Fibroblast of pulmonary artery (primary cell): Measurements from ENCODE around the gene NAA20.

Source experiments
- DNase-seq: peaks from one replicate; pipeline ENCODE4 v3.0.0-alpha.2; 2010; ENCODE audit warnings: low read depth
- H3K4me3 ChIP-seq: replicated peaks from 2 replicates; pipeline ENCODE4 v1.5.1; 2011; ENCODE audit warnings: low read depth, mild to moderate bottlenecking, control low read depth, low read length, moderate library complexity
- TF ChIP-seq, protein P1 (sequence below): IDR thresholded peaks from 2 replicates; pipeline ENCODE4 v1.5.1; 2011; ENCODE audit warnings: mild to moderate bottlenecking, control low read depth, low read length, inconsistent platforms; ENCODE audit errors: missing control alignments

Gene NAA20

DNA sequence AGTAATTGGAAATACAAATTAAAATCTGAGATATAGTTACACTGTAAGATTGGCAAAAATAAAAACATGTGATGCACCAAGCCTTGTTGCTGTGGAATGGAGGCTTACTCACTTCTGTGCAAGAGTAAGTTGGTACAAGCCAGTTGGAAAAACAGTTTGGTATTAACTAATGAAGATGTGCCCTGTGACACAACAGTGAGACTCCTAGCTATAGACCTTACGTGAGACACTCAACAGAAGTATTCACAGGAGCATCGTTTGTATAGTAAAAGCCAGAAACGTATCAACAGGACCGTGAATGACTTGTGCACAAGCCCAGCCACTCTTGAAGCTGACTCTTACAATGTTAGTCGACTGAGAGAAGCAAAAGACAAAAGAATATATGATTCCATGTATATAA, 14.6 kb downstream of the NAA20 start:
- TF ChIP-seq, protein P1, sequence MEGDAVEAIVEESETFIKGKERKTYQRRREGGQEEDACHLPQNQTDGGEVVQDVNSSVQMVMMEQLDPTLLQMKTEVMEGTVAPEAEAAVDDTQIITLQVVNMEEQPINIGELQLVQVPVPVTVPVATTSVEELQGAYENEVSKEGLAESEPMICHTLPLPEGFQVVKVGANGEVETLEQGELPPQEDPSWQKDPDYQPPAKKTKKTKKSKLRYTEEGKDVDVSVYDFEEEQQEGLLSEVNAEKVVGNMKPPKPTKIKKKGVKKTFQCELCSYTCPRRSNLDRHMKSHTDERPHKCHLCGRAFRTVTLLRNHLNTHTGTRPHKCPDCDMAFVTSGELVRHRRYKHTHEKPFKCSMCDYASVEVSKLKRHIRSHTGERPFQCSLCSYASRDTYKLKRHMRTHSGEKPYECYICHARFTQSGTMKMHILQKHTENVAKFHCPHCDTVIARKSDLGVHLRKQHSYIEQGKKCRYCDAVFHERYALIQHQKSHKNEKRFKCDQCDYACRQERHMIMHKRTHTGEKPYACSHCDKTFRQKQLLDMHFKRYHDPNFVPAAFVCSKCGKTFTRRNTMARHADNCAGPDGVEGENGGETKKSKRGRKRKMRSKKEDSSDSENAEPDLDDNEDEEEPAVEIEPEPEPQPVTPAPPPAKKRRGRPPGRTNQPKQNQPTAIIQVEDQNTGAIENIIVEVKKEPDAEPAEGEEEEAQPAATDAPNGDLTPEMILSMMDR = no peak
- DNase-seq = no peak
- H3K4me3 ChIP-seq = no peak overlapping the region

DNA sequence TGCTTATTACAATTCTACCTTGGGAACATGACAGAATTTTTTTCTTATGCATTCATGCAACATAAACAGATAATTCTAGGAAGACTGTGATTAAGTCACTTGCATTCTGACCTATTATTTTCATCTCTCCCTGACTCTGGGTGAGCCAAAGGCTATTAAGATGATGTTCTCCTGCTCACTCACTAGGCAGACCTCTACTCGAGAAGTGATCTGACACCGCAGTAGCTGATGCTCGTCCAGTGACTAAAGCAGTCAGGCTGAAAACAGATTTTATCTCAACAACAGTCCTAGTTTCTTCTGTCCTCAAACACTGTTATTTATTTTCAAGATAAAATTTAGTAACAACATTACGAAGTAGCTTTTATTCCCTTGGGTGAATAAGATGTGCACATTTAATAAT, 17.3 kb downstream of the NAA20 start:
- TF ChIP-seq, protein P1 = no peak
- no peak for DNase-seq
- H3K4me3 ChIP-seq = no peak overlapping the region

GRCh38 chr20:20036756-20037155, 19.6 kb downstream of the NAA20 start:
- TF ChIP-seq, protein P1 = no peak
- no peak overlapping the region for H3K4me3 ChIP-seq
- no peak for DNase-seq

DNA sequence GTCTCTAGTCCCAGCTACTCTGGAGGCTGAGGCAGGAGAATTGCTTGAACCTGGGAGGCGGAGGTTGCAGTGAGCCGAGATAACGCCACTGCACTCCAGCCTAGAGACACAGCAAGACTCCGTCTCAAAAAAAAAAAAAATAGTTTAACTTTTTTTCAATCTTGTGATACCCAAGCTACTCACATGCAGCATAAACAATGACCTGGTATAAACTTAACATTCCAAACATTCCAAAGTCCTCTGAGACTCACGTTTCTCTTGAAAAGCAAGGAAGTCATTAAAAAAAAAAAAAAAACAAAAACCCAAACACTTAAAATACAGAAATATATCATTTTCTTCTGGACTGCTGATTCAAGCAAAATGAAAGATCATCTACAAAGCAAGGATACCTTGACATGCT, 20.8 kb downstream of the NAA20 start:
- DNase-seq = peak; percentile 64
- TF ChIP-seq, protein P1 = no peak
- H3K4me3 ChIP-seq = no peak overlapping the region

DNA sequence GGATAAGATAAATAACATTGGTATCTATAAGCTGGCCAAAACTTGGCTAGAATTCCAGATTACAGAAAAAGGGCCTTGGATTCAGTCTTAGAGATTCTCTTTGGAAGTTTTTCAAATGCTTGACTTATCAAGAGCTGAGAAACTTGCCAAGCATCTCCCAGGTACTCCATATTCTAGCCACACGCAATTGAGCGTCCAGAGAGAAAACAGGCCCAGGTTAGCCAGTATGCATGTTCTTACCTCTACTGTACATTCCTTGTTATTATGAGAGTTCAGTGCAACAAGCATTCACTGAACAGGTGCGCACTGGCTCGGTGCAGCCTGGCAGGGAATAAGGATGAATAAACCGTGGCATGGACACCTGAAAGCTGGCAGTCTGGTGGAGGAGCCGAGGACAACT, 21.4 kb downstream of the NAA20 start:
- TF ChIP-seq, protein P1 = no peak
- no peak for DNase-seq
- H3K4me3 ChIP-seq = no peak overlapping the region

DNA sequence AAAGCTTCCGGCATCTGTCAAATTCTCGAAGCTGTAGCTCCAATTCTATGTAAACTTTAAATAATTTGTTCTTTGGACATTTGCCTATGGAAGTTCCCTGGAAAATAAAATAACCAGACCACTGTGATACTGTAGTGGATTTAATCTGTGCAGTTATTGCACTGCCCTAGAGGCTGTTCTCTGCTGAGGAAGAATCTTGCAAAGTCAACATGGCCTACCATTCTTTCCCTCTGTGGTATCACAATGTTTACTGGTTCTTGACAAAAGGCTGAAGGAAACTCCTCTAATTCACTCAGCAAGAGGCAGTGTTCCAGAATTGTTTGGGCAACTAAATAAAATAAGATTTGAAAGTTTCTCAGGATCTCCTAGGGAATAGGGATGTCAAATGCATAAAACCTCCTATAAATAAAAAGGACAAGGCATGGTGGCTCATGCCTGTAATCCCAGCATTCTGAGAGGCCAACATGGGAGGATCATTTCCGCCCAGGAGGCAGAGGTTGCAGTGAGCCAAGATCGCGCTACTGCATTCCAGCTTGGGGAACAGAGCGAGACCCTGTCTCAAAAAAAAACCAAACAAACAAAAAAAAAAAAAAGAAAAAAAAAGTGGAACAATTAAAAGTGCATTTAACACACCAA, 22.7 kb downstream of the NAA20 start:
- DNase-seq = no peak
- TF ChIP-seq, protein P1 = no peak
- no peak overlapping the region for H3K4me3 ChIP-seq

GRCh38 chr20:20051767-20052073, 34.6 kb downstream of the NAA20 start:
- TF ChIP-seq, protein P1 = no peak
- H3K4me3 ChIP-seq = peak overlapping the region; percentile 98
- no peak for DNase-seq
